ENCODE results near the gene MYO15B. TPM values are rescaled to one million over a fixed set of nuclear protein-coding genes. Genes with fewer than 3 reads are reported as not detected.

The MYO15B gene
- total and polyA plus RNA-seq, 12 donors = 6.2 to 455 (median 51.3) TPM

GRCh38 chr17:75646638-75646992, 59.0 kb downstream of the MYO15B start:
- Histone ChIP-seq H3K27ac (peak overlapping the region in 1 of 5 donors; percentile 41), H3K4me3 (no peak overlapping the region), H3K36me3 (replicated peaks in 1 of 2) (peaks cover 0 to 15% of the 10 kb centered on the region in 2 donors), H3K9me3 (replicated peaks in 1 of 3) (no peaks in the 10 kb centered on the region), H3K4me1 (replicated peaks in 1 of 2) (no peaks in the 10 kb centered on the region), H3K27me3 (no peaks in the 10 kb centered on the region)
- 97 to 100% (median 97%) methylated on average over 5 to 6 of the region's 6 CpGs for WGBS, 4 donors
- no peak for DNase-seq
- TF ChIP-seq CTCF (IDR thresholded peaks at IDR 0.05) = no peak
- no peak for TF ChIP-seq POLR2A (IDR thresholded peaks at IDR 0.05)
- intact Hi-C loops (cut with DNase I) = no loop called here

- intact Hi-C loops (cut with DNase I) = no loop called here
- H3K4me1 ChIP-seq (replicated peaks in 1 of 2) = no peaks in the 10 kb centered on the region
- no peak for TF ChIP-seq CTCF (IDR thresholded peaks at IDR 0.05)
- TF ChIP-seq POLR2A (IDR thresholded peaks at IDR 0.05) = no peak
- H3K27me3 ChIP-seq = no peaks in the 10 kb centered on the region
- no peak overlapping the region for H3K4me3 ChIP-seq
- no peaks in the 10 kb centered on the region for H3K9me3 ChIP-seq (replicated peaks in 1 of 3)
- 92 to 94% (median 93%) methylated on average over 3 to 7 of the region's 7 CpGs for WGBS, 4 donors
- DNase-seq = no peak
- H3K27ac ChIP-seq = no peak overlapping the region
- H3K36me3 ChIP-seq (replicated peaks in 1 of 2) = peaks cover 0 to 17% of the 10 kb centered on the region in 2 donors
Measured at GRCh38 chr17:75647061-75647460, 59.5 kb downstream of the MYO15B start.

- no peak for DNase-seq
- WGBS, 4 donors = 94 to 99% (median 98%) methylated on average over 7 of the region's 7 CpGs
- no peaks in the 10 kb centered on the region for H3K9me3 ChIP-seq (replicated peaks in 1 of 3)
- H3K4me3 ChIP-seq = no peak overlapping the region
- peaks cover 0 to 17% of the 10 kb centered on the region in 2 donors for H3K36me3 ChIP-seq (replicated peaks in 1 of 2)
- TF ChIP-seq POLR2A (IDR thresholded peaks at IDR 0.05) = no peak
- no peak for TF ChIP-seq CTCF (IDR thresholded peaks at IDR 0.05)
- intact Hi-C loops (cut with DNase I) = no loop called here
- H3K27me3 ChIP-seq = no peaks in the 10 kb centered on the region
- H3K27ac ChIP-seq = no peak overlapping the region
- H3K4me1 ChIP-seq (replicated peaks in 1 of 2) = no peaks in the 10 kb centered on the region
Measured at GRCh38 chr17:75647921-75648320, 60.3 kb downstream of the MYO15B start.

- no peaks in the 10 kb centered on the region for H3K4me1 ChIP-seq (replicated peaks in 1 of 2)
- 86 to 94% (median 92%) methylated on average over 5 to 6 of the region's 6 CpGs for WGBS, 4 donors
- no peak overlapping the region for H3K4me3 ChIP-seq
- intact Hi-C loops (cut with DNase I) = no loop called here
- no peak for TF ChIP-seq POLR2A (IDR thresholded peaks at IDR 0.05)
- no peak overlapping the region for H3K27ac ChIP-seq
- no peaks in the 10 kb centered on the region for H3K9me3 ChIP-seq (replicated peaks in 1 of 3)
- no peak for DNase-seq
- peaks cover 0 to 21% of the 10 kb centered on the region in 2 donors for H3K36me3 ChIP-seq (replicated peaks in 1 of 2)
- no peaks in the 10 kb centered on the region for H3K27me3 ChIP-seq
Measured at GRCh38 chr17:75649687-75650086, 62.1 kb downstream of the MYO15B start.

- 86 to 95% (median 92%) methylated on average over 7 of the region's 7 CpGs; no CpG with 5 or more reads in 1 of the 4 donors for WGBS, 4 donors
- no peak for DNase-seq
- no peak overlapping the region for H3K4me3 ChIP-seq
- no peaks in the 10 kb centered on the region for H3K27me3 ChIP-seq
- intact Hi-C loops (cut with DNase I) = no loop called here
- peaks cover 0 to 24% of the 10 kb centered on the region in 2 donors for H3K36me3 ChIP-seq (replicated peaks in 1 of 2)
- H3K4me1 ChIP-seq (replicated peaks in 1 of 2) = no peaks in the 10 kb centered on the region
- H3K27ac ChIP-seq = no peak overlapping the region
- TF ChIP-seq CTCF (IDR thresholded peaks at IDR 0.05) (no peak), POLR2A (IDR thresholded peaks at IDR 0.05) (no peak)
- H3K9me3 ChIP-seq (replicated peaks in 1 of 3) = no peaks in the 10 kb centered on the region
Measured at GRCh38 chr17:75650874-75651273, 63.3 kb downstream of the MYO15B start.

Data from adrenal gland (tissue), 12 donors.